HAP-1 (cell line): ENCODE results near the gene HERPUD2.
"Not testable (repeated sequence)": the region's sequence is repeated elsewhere in the genome, so short reads cannot be mapped to it uniquely, and the experiment has no call there.

ENCODE experiments used
- DNase-seq, 2 experiments: peaks; one replicate each; pipeline ENCODE4 v3.0.0-alpha.2; 2016 to 2020; ENCODE audit warnings: low spot score in 2 of 2
- H3K27me3 ChIP-seq: fragments of 250-450 bp; sonication (Bioruptor Pico); 2 replicates; pipeline ENCODE4 v1.5.1; 2020; ENCODE audit warnings: low read depth, mild to moderate bottlenecking, moderate library complexity
- H3K36me3 ChIP-seq: fragments of 250-450 bp; sonication (Bioruptor Pico); replicated peaks from 2 replicates; pipeline ENCODE4 v1.5.1; 2020; ENCODE audit warnings: mild to moderate bottlenecking
- H3K4me1 ChIP-seq: fragments of 250-450 bp; sonication (Bioruptor Pico); 2 replicates; pipeline ENCODE4 v1.5.1; 2020; ENCODE audit warnings: mild to moderate bottlenecking
- H3K4me3 ChIP-seq: fragments of 250-450 bp; sonication (Bioruptor Pico); 2 replicates; pipeline ENCODE4 v1.5.1; 2020; ENCODE audit warnings: mild to moderate bottlenecking, moderate library complexity
- H3K9me3 ChIP-seq: fragments of 250-450 bp; sonication (Bioruptor Pico); 2 replicates; pipeline ENCODE4 v1.5.1; 2020; ENCODE audit warnings: mild to moderate bottlenecking, moderate library complexity
- in situ Hi-C: fragments of 300-500 bp; cut with MboI; formaldehyde crosslinking; loops from 3 replicates; pipeline ENCODE4 v1.14.3; 2020; ENCODE audit warnings: low sequenced_read_pairs, inconsistent platforms, mixed read lengths

HERPUD2 gene

DNA sequence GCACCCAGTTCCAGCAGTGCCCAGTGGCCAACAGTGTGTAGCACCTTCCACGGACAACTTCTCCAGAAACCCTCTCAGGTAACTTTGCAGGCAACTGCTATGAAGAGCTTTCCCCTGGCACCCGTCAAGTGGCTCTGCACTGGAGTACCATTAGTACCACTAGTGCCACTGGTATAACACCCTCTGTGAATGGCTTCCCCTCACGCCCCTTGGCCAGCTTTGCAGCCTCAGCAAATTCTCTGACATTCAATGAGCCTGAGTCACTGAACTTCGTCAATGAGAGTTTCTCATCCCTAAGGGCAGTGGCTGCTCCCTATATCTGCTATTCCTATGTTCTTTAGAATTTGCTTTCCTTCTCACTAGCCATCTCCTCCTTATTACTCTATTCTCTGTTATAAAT lies 7.6 kb upstream of the HERPUD2 start:
- no peak overlapping the region for H3K4me3 ChIP-seq
- H3K4me1 ChIP-seq: peaks cover 9% of the 10 kb centered on the region
- in situ Hi-C loops: no loop called here
- no peak for DNase-seq
- no peaks in the 10 kb centered on the region for H3K27me3 ChIP-seq
- no peaks in the 10 kb centered on the region for H3K36me3 ChIP-seq
- H3K9me3 ChIP-seq: no peaks in the 10 kb centered on the region

DNA sequence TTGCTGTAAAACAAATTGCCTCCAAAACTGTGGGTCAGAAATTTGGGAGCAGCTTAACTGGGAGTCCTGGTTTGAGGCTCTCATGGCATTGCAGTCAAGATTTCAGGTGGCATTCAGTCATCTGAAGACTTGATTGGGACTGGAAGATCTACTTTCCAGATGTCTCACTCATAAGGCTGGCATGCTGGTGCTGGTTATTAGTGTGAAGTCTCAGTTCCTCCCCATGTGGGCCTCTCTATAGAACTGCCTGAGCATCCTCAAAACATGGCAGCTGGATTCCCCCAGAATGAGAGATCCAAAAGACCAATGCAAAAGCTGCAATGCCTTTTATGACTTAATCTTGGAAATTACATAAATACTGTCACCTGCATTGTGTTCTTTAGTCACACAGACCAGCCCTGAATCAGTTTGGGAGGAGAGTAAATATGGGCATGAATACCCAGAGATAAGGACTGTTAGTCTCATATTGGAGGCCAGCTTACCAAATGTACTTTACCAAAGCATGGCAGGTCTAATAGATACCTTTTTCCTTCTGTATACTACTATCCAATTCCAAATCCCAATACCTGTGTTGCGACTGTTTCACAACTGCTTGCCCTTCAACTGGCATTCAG lies 6.5 kb upstream of the HERPUD2 start:
- H3K36me3 ChIP-seq: no peaks in the 10 kb centered on the region
- H3K9me3 ChIP-seq: no peaks in the 10 kb centered on the region
- H3K27me3 ChIP-seq: no peaks in the 10 kb centered on the region
- in situ Hi-C loops: no loop called here
- H3K4me1 ChIP-seq: peaks cover 9% of the 10 kb centered on the region
- H3K4me3 ChIP-seq: no peak overlapping the region
- no peak for DNase-seq

- no peaks in the 10 kb centered on the region for H3K9me3 ChIP-seq
- no peak overlapping the region for H3K4me3 ChIP-seq
- in situ Hi-C loops: no loop called here
- DNase-seq: peak in 1 of 2 experiments; percentile 37
- H3K27me3 ChIP-seq: no peaks in the 10 kb centered on the region
- H3K36me3 ChIP-seq: no peaks in the 10 kb centered on the region
- H3K4me1 ChIP-seq: peaks cover 12% of the 10 kb centered on the region
These were observed 5.9 kb upstream of the HERPUD2 start for GRCh38 chr7:35700865-35701264.

GRCh38 chr7:35700333-35700732 lies 5.4 kb upstream of the HERPUD2 start:
- in situ Hi-C loops: no loop called here
- Histone ChIP-seq H3K4me1 (peaks cover 17% of the 10 kb centered on the region), H3K9me3 (no peaks in the 10 kb centered on the region), H3K4me3 (no peak overlapping the region), H3K27me3 (no peaks in the 10 kb centered on the region), H3K36me3 (no peaks in the 10 kb centered on the region)
- DNase-seq: no peak

DNA sequence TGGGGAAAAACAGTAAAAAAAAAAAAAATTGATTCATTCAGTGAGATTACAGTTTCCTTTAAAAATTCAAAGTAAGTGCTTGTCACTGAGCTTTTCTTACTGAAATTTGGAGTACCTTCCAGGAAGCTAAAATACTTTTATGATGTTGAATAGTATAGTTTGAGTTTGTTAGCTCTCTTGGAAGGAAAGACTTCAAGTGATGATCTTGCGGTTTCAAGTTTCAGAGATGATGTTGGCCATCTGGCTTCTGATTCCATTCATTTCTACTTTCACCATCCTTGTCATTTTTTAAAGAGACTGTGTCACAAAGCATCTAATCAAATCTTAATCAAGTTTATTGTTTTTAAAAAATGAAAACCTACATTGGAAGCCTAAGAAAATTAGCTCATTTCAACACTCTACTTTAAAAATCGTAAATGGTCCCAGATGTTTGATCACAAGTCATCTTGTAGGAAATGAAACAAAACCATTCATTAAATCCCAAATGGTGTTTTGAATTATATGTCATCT lies 4.9 kb upstream of the HERPUD2 start:
- Histone ChIP-seq H3K4me1 (peaks cover 17% of the 10 kb centered on the region), H3K36me3 (no peaks in the 10 kb centered on the region), H3K27me3 (no peaks in the 10 kb centered on the region), H3K4me3 (no peak overlapping the region), H3K9me3 (no peaks in the 10 kb centered on the region)
- DNase-seq: no peak
- in situ Hi-C loops: no loop called here

DNA sequence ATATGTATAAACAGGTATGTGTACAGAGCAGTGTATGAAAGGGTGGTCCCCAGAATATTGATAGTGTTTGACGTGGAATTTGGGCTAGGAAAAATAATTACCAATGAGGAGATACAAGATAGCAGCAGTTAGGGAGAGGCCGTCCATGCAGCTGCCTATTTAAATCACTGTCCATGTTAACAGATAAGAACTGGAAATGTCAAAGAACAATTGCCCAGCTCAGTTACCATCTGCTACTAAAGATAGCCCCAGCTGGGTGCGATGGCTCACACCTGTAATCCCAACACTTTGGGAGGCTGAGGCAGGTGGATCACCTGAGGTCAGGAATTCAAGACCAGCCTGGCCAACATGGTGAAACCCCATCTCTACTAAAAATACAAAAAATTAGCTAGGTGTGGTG lies 3.4 kb upstream of the HERPUD2 start:
- H3K4me3 ChIP-seq, H3K36me3 ChIP-seq, in situ Hi-C loops, DNase-seq, H3K27me3 ChIP-seq, H3K9me3 ChIP-seq: not testable (repeated sequence)
- H3K4me1 ChIP-seq: peaks cover 17% of the 10 kb centered on the region

DNA sequence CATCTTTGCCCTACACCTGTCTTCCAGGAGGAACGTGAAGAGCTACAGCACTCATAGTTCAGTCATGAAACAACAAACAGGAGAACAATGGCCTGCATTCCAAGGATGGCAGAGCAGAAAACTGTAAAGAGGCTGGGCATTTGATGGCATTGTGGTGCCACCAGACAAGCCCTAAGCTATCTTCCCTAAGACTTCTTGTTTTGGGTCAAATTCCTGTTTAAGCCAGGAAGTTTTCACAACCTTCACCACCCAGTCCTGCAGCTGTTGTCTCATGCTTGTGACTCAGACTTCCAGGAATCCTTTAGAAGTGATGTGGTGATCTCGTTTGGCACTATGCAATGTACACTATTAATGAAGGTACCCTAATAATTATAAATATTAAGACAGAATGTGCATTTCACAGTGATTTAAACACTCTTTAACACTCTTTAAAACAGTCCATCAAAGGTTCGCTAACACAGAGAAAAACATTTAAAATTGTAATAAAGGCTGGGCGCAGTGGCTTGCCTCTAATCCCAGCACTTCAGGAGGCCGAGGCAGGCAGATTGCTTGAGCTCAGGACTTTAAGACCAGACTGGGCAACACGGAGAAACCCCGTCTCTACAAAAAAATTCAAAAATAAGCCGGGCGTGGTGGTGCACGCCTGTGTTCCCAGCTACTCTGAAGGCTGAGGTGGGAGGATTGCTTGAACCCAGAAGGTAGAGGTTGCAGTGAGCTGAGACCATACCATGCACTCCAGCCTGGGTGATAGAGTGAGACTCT lies 2.7 kb upstream of the HERPUD2 start:
- DNase-seq: no peak
- H3K9me3 ChIP-seq: no peaks in the 10 kb centered on the region
- H3K4me1 ChIP-seq: peaks cover 20% of the 10 kb centered on the region
- in situ Hi-C loops: no loop called here
- no peak overlapping the region for H3K4me3 ChIP-seq
- H3K36me3 ChIP-seq: no peaks in the 10 kb centered on the region
- no peaks in the 10 kb centered on the region for H3K27me3 ChIP-seq

DNA sequence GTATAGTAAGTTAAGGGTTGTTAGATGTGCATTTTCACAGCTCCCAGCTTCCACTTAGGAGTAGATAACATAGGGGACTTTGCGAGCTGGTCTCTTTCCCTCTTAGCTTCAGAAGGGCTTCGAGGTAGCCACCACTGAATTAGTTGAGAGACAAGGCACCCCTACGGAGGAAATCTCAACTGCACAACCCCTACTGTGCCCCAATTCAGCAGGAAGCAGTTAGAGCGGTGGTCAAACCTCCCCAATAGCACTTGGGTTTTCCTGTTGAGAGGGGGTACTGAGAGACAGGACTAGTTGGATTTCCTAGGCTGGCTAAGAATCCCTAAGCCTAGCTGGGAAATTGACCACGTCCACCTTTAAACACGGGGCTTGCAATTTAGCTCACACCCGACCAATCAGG lies 1.1 kb upstream of the HERPUD2 start:
- in situ Hi-C loops: no loop called here
- DNase-seq: no peak
- peak overlapping the region; percentile 78 for H3K4me3 ChIP-seq

GRCh38 chr7:35695473-35695850 lies 527 bp upstream of the HERPUD2 start:
- no peaks in the 10 kb centered on the region for H3K9me3 ChIP-seq
- in situ Hi-C loops: no loop called here
- H3K4me1 ChIP-seq: peaks cover 26% of the 10 kb centered on the region
- no peaks in the 10 kb centered on the region for H3K36me3 ChIP-seq
- DNase-seq: no peak
- peak overlapping the region; percentile 78 for H3K4me3 ChIP-seq
- no peaks in the 10 kb centered on the region for H3K27me3 ChIP-seq

More for the DNA sequence above, 1.1 kb upstream of the HERPUD2 start:
- no peaks in the 10 kb centered on the region for H3K36me3 ChIP-seq
- H3K4me1 ChIP-seq: peaks cover 27% of the 10 kb centered on the region
- H3K27me3 ChIP-seq: no peaks in the 10 kb centered on the region
- H3K9me3 ChIP-seq: no peaks in the 10 kb centered on the region

GRCh38 chr7:35694161-35694783 lies 663 bp downstream of the HERPUD2 start:
- DNase-seq: peak in 1 of 2 experiments; percentile 45
- Histone ChIP-seq H3K4me3 (peak overlapping the region; percentile 78), H3K4me1 (peaks cover 27% of the 10 kb centered on the region), H3K36me3 (no peaks in the 10 kb centered on the region), H3K9me3 (no peaks in the 10 kb centered on the region), H3K27me3 (no peaks in the 10 kb centered on the region)
- in situ Hi-C loops: no loop called here

DNA sequence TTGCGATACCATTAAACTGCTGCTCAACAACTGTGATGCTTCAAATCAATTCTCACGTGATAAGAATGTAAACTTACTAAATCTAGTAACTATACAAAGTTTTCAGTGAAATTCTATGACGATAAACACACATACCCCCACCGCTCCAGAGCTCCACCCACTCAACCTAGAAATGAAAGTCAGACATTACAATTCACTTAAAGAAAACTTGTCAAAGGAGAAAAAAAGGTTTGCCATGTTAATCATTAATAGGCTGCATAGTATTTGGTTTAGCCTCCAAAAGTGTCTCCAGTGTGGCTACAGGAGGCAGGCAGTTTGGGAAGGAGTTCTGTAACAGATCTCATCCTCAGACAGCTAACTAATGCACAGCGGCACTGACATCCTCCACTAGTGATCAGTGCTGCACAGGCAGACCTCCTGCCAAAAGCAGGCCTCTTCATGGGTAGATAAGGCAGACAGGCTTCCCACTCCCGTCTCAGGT lies 3.1 kb downstream of the HERPUD2 start:
- DNase-seq: peak; percentile 28 to 46
- in situ Hi-C loops: no loop called here
- peaks cover 31% of the 10 kb centered on the region for H3K4me1 ChIP-seq
- H3K36me3 ChIP-seq: no peaks in the 10 kb centered on the region
- no peaks in the 10 kb centered on the region for H3K27me3 ChIP-seq
- H3K9me3 ChIP-seq: no peaks in the 10 kb centered on the region
- H3K4me3 ChIP-seq: peak overlapping the region; percentile 78

- no peak for DNase-seq
- H3K27me3 ChIP-seq: no peaks in the 10 kb centered on the region
- H3K4me1 ChIP-seq: peaks cover 31% of the 10 kb centered on the region
- peak overlapping the region; percentile 78 for H3K4me3 ChIP-seq
- H3K36me3 ChIP-seq: no peaks in the 10 kb centered on the region
- H3K9me3 ChIP-seq: no peaks in the 10 kb centered on the region
- in situ Hi-C loops: no loop called here
These were observed 3.6 kb downstream of the HERPUD2 start for GRCh38 chr7:35691366-35691765.

- DNase-seq: peak in 1 of 2 experiments; percentile 18
- H3K36me3 ChIP-seq, in situ Hi-C loops, H3K27me3 ChIP-seq, H3K9me3 ChIP-seq: not testable (repeated sequence)
- H3K4me1 ChIP-seq: peaks cover 27% of the 10 kb centered on the region
- peak overlapping the region; percentile 16 for H3K4me3 ChIP-seq
These were observed 4.3 kb downstream of the HERPUD2 start for GRCh38 chr7:35690614-35691013.

DNA sequence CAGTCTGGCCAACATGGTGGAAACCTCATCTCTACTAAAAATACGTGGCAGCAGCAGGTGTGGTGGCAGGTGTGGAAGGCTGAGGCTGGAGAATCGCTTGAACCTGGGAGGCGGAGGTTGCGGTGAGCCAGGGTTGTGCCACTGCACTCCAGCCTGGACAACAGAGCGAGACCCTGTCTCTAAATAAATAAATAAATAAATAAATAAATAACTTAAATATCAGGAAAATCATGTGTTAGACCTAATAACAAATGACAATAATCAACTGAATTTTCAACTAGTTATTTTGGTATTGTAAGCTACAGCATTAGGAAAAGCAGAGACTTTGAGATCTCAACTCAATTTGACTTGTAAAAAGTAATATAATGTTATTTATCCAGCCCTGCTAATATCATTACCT lies 9.2 kb downstream of the HERPUD2 start:
- Histone ChIP-seq H3K9me3 (no peaks in the 10 kb centered on the region), H3K36me3 (no peaks in the 10 kb centered on the region), H3K4me3 (no peak overlapping the region), H3K4me1 (peaks cover 13% of the 10 kb centered on the region), H3K27me3 (no peaks in the 10 kb centered on the region)
- in situ Hi-C loops: no loop called here
- DNase-seq: no peak
